Measurements from ENCODE around the gene KRTAP12-3. TPM values are rescaled to one million over a fixed set of nuclear protein-coding genes. Genes with fewer than 3 reads are reported as not detected.
"Not testable (repeated sequence)": the region's sequence is repeated elsewhere in the genome, so short reads cannot be mapped to it uniquely, and the experiment has no call there.

KRTAP12-3 gene
- total RNA-seq, 2 experiments from 2014 or later = not detected

GRCh38 chr21:44616591-44616926, 41.2 kb upstream of the KRTAP12-3 start:
- H3K27ac Mint-ChIP-seq = no peak overlapping the region
- peaks cover 20% of the 10 kb centered on the region for H3K36me3 Mint-ChIP-seq
- intact Hi-C loops (cut with micrococcal nuclease) = no loop called here
- no peak overlapping the region for H3K4me3 Mint-ChIP-seq
- DNase-seq = no peak
- H3K4me1 Mint-ChIP-seq (ENCODE audit: low read depth) = peaks cover 38% of the 10 kb centered on the region
- H3K9me3 Mint-ChIP-seq = peaks cover 21% of the 10 kb centered on the region
- ChIA-PET CTCF (interaction anchor here (1.0 kb wide), 1 partner anchor 106 kb away, joined by 3 read pairs; no protein-coding TSS in a partner anchor), POLR2A (no interaction called here)
- H3K27me3 Mint-ChIP-seq = no peaks in the 10 kb centered on the region

- peaks cover 38% of the 10 kb centered on the region for H3K4me1 Mint-ChIP-seq (ENCODE audit: low read depth)
- peaks cover 19% of the 10 kb centered on the region for H3K9me3 Mint-ChIP-seq
- POLR2A ChIA-PET = no interaction called here
- intact Hi-C loops (cut with micrococcal nuclease) = no loop called here
- no peak for DNase-seq
- CTCF ChIA-PET = interaction anchor here (0.7 to 1.0 kb wide), 2 partner anchors 106 to 126 kb away, joined by 3 read pairs; no protein-coding TSS in a partner anchor
- H3K4me3 Mint-ChIP-seq = no peak overlapping the region
- peaks cover 20% of the 10 kb centered on the region for H3K36me3 Mint-ChIP-seq
- peak overlapping the region; percentile 33 for H3K27ac Mint-ChIP-seq
- no peaks in the 10 kb centered on the region for H3K27me3 Mint-ChIP-seq
Measured at GRCh38 chr21:44617071-44617501, 40.6 kb upstream of the KRTAP12-3 start.

DNA sequence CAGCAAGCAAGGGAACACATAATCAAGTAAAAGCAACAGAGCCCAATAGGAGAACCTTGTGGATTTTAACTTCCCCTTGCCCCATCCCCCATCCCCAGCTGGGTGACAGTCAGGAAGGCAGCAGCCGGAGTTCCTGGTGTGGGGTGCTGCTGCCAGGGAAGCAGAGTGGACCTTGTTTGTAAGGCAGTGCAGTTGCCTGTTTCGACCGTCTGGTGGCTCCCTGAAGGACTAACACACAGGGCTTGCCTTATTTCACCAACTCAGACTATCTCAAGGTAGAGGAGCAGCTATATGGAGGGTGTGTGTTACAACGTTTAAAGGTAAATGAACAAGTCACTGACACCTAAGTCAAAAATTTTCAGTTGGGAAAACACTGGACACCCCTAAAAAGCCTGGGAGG, 39.2 kb upstream of the KRTAP12-3 start:
- peak overlapping the region; percentile 30 for H3K4me3 Mint-ChIP-seq
- H3K4me1 Mint-ChIP-seq (ENCODE audit: low read depth) = peaks cover 38% of the 10 kb centered on the region
- DNase-seq = peak; percentile 29
- ChIA-PET POLR2A (interaction anchor here (1.0 kb wide), 1 partner anchor 39 kb away, joined by 4 read pairs; the partner anchor contains the start of gene KRTAP12-3), CTCF (interaction anchor here (1.0 to 1.6 kb wide), 2 partner anchors 38 to 175 kb away, joined by 3 to 9 read pairs; no protein-coding TSS in a partner anchor)
- intact Hi-C loops (cut with micrococcal nuclease) = no loop called here
- H3K36me3 Mint-ChIP-seq = peaks cover 22% of the 10 kb centered on the region
- H3K27me3 Mint-ChIP-seq = no peaks in the 10 kb centered on the region
- H3K27ac Mint-ChIP-seq = peak overlapping the region; percentile 92
- H3K9me3 Mint-ChIP-seq = peaks cover 22% of the 10 kb centered on the region

DNA sequence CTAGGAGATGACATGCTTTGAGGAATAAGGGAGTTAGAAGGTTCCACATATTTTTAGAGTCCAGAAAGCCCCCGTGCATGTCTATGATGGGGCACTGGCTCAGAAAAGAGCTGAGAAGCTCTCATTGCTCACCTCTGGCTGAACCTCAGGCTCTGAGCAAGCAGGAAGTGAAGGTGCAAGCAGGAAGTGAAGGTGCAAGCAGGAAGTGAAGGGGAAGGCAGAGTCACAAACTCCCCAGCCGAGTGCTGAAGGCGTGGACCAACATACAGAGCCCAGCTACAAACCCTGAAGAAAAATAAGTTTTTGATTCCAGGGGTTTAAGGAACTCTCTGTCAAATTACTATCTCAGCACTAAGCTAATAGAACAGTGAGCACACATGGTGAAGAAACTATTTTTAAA, 38.8 kb upstream of the KRTAP12-3 start:
- Mint-ChIP-seq H3K36me3 (peaks cover 25% of the 10 kb centered on the region), H3K27ac (peak overlapping the region; percentile 92), H3K27me3 (no peaks in the 10 kb centered on the region), H3K4me3 (peak overlapping the region; percentile 30), H3K4me1 (ENCODE audit: low read depth) (peaks cover 38% of the 10 kb centered on the region), H3K9me3 (peaks cover 26% of the 10 kb centered on the region)
- intact Hi-C loops (cut with micrococcal nuclease) = no loop called here
- DNase-seq = peak; percentile 70
- POLR2A ChIA-PET = interaction anchor here (1.0 kb wide), 1 partner anchor 39 kb away, joined by 4 read pairs; the partner anchor contains the start of gene KRTAP12-3
- CTCF ChIA-PET = interaction anchor here (1.0 to 1.6 kb wide), 2 partner anchors 37 to 175 kb away, joined by 3 to 9 read pairs; no protein-coding TSS in a partner anchor

- Mint-ChIP-seq H3K9me3 (peaks cover 36% of the 10 kb centered on the region), H3K36me3 (peaks cover 29% of the 10 kb centered on the region), H3K4me3 (no peak overlapping the region), H3K27me3 (no peaks in the 10 kb centered on the region), H3K4me1 (ENCODE audit: low read depth) (peaks cover 38% of the 10 kb centered on the region), H3K27ac (peak overlapping the region; percentile 92)
- ChIA-PET CTCF (interaction anchor here (1.6 kb wide), 1 partner anchor 174 kb away, joined by 9 read pairs; no protein-coding TSS in a partner anchor), POLR2A (no interaction called here)
- DNase-seq = no peak
- intact Hi-C loops (cut with micrococcal nuclease) = no loop called here
Measured at GRCh38 chr21:44619886-44620285, 37.8 kb upstream of the KRTAP12-3 start.

DNA sequence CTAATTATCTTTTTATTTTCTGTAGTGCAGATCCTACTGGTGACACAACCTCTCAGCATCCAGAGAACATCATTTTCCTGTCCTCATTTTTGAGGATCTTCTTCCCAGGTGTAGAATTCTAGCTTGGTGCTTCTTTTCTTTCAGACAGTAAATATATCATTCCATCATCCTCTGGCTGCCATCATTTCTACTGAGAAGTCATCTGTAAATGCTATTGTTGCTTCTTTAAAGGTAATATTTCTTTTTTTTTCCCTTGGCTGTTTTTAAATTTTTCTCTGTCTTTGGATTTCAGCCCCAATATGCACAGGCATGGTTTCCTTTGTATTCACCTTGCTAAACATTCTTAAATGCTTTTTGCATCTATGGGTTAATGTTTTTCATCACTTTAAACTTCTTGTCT, 34.2 kb upstream of the KRTAP12-3 start:
- peaks cover 38% of the 10 kb centered on the region for H3K9me3 Mint-ChIP-seq
- peaks cover 29% of the 10 kb centered on the region for H3K36me3 Mint-ChIP-seq
- no peak overlapping the region for H3K4me3 Mint-ChIP-seq
- intact Hi-C loops (cut with micrococcal nuclease) = no loop called here
- no peak for DNase-seq
- no peaks in the 10 kb centered on the region for H3K27me3 Mint-ChIP-seq
- H3K4me1 Mint-ChIP-seq (ENCODE audit: low read depth) = peaks cover 20% of the 10 kb centered on the region
- ChIA-PET POLR2A (no interaction called here), CTCF (no interaction called here)
- no peak overlapping the region for H3K27ac Mint-ChIP-seq

- H3K36me3 Mint-ChIP-seq = peaks cover 12% of the 10 kb centered on the region
- ChIA-PET CTCF (no interaction called here), POLR2A (no interaction called here)
- peaks cover 31% of the 10 kb centered on the region for H3K9me3 Mint-ChIP-seq
- intact Hi-C loops (cut with micrococcal nuclease) = no loop called here
- no peak overlapping the region for H3K4me3 Mint-ChIP-seq
- no peak for DNase-seq
- no peaks in the 10 kb centered on the region for H3K27me3 Mint-ChIP-seq
- H3K4me1 Mint-ChIP-seq (ENCODE audit: low read depth) = peaks cover 18% of the 10 kb centered on the region
- H3K27ac Mint-ChIP-seq = no peak overlapping the region
Measured at GRCh38 chr21:44625756-44626155, 32.0 kb upstream of the KRTAP12-3 start.

GRCh38 chr21:44626262-44626661, 31.5 kb upstream of the KRTAP12-3 start:
- Mint-ChIP-seq H3K27me3 (no peaks in the 10 kb centered on the region), H3K4me3 (no peak overlapping the region), H3K36me3 (peaks cover 15% of the 10 kb centered on the region), H3K4me1 (ENCODE audit: low read depth) (peaks cover 18% of the 10 kb centered on the region), H3K9me3 (peaks cover 34% of the 10 kb centered on the region), H3K27ac (no peak overlapping the region)
- ChIA-PET CTCF (no interaction called here), POLR2A (no interaction called here)
- no peak for DNase-seq
- intact Hi-C loops (cut with micrococcal nuclease) = no loop called here

- peaks cover 18% of the 10 kb centered on the region for H3K4me1 Mint-ChIP-seq (ENCODE audit: low read depth)
- no peak within 1 kb of the TSS for H3K27ac Mint-ChIP-seq
- no peak for DNase-seq
- no peak within 1 kb of the TSS for H3K4me3 Mint-ChIP-seq
- ChIA-PET CTCF (no interaction called here), POLR2A (no interaction called here)
- H3K27me3 Mint-ChIP-seq = no peaks in the 10 kb centered on the region
- H3K9me3 Mint-ChIP-seq = peaks cover 38% of the 10 kb centered on the region
- intact Hi-C loops (cut with micrococcal nuclease) = no loop called here
- peaks cover 16% of the 10 kb centered on the region for H3K36me3 Mint-ChIP-seq
Measured at GRCh38 chr21:44626673-44627143, 31.0 kb upstream of the KRTAP12-3 start, which contains the start of gene KRTAP10-9. Gene KRTAP10-9, plus strand, starts transcription at chr21:44627093. Its CDS starts 79 bp downstream, at chr21:44627172.

GRCh38 chr21:44627181-44627822, 30.4 kb upstream of the KRTAP12-3 start:
- Mint-ChIP-seq H3K9me3 (peaks cover 44% of the 10 kb centered on the region), H3K36me3 (peaks cover 21% of the 10 kb centered on the region), H3K4me1 (ENCODE audit: low read depth) (peaks cover 18% of the 10 kb centered on the region)
- H3K27me3 Mint-ChIP-seq; DNase-seq; CTCF ChIA-PET; H3K27ac Mint-ChIP-seq; POLR2A ChIA-PET; H3K4me3 Mint-ChIP-seq; intact Hi-C loops (cut with micrococcal nuclease): not testable (repeated sequence)

DNA sequence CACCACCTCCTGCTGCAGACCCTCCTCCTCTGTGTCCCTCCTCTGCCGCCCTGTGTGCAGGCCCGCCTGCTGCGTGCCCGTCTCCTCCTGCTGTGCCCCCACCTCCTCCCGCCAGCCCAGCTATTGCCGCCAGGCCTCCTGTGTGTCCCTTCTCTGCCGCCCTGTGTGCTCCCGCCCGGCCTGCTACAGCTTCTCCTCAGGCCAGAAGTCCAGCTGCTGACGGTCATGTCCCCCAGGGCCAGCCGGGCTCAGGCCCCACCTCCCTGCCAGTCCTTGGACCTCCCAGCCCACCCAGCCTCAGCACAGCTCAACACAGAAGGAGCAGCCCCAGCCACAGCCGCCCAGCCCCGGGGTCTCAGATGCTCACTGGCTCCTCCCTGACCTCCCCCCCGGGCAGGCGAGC, 29.9 kb upstream of the KRTAP12-3 start:
- Mint-ChIP-seq H3K4me1 (ENCODE audit: low read depth) (peaks cover 18% of the 10 kb centered on the region), H3K9me3 (peaks cover 47% of the 10 kb centered on the region), H3K36me3 (peaks cover 21% of the 10 kb centered on the region)
- H3K27ac Mint-ChIP-seq; H3K27me3 Mint-ChIP-seq; intact Hi-C loops (cut with micrococcal nuclease); H3K4me3 Mint-ChIP-seq; DNase-seq; CTCF ChIA-PET; POLR2A ChIA-PET: not testable (repeated sequence)

GRCh38 chr21:44628707-44629391, 28.9 kb upstream of the KRTAP12-3 start:
- Mint-ChIP-seq H3K4me1 (ENCODE audit: low read depth) (peaks cover 18% of the 10 kb centered on the region), H3K36me3 (peaks cover 17% of the 10 kb centered on the region), H3K9me3 (peaks cover 46% of the 10 kb centered on the region), H3K27ac (no peak overlapping the region), H3K27me3 (no peaks in the 10 kb centered on the region), H3K4me3 (no peak overlapping the region)
- CTCF ChIA-PET = no interaction called here
- intact Hi-C loops (cut with micrococcal nuclease) = no loop called here
- DNase-seq = no peak
- POLR2A ChIA-PET = no interaction called here
